GM19025 (cell line): ENCODE results near the gene XRN2.
"Not testable (repeated sequence)": the region's sequence is repeated elsewhere in the genome, so short reads cannot be mapped to it uniquely, and the experiment has no call there.

Source experiments
- ATAC-seq: cut with Tn5 transposase; IDR thresholded peaks from one replicate; pipeline ENCODE4 v1.9.1; 2021; ENCODE audit warnings: mild to moderate bottlenecking, low read depth, moderate library complexity; ENCODE audit not compliant: unreplicated experiment

XRN2 gene

GRCh38 chr20:21342656-21343345, 39.7 kb downstream of the XRN2 start:
- ATAC-seq: no peak

GRCh38 chr20:21344206-21344900, 41.2 kb downstream of the XRN2 start:
- no peak for ATAC-seq

DNA sequence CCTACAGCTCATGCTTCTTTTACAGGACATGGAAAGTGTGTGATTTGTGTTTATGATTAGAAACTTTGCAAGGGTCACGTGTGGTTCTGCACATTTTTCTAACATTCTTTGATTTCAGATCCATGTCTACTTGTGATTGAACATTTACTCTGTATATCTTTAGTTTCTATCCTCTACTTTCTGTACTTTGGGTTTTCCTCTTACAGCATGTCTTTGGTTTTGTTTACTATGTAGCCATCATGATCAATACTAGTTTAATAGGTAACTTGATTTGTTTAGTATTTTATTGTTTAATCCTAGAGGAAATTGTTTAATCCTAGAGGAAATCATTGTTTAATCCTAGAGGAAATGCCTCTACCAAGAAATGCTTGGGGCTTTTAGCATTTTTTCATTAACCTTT, 41.8 kb downstream of the XRN2 start:
- ATAC-seq: no peak

GRCh38 chr20:21352703-21353102, 49.6 kb downstream of the XRN2 start:
- no peak for ATAC-seq

DNA sequence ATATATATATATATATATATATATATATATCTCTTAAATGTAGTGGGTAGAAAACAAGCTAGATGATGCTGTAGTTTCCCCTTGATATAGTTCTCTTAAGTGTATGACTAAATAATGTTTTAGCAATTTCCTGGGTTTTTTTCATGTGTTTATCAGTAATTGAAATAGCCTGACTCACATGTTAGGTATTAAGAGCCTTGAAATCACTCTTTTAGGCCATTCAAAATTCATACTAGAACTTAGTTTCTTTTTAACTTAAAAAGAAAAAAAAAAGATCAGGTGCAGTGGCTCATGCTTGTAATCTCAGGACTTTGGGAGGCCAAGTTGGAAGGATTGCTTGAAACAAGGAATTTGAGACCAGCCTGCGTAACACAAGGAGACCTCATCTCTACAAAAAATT, 50.1 kb downstream of the XRN2 start:
- no peak for ATAC-seq

DNA sequence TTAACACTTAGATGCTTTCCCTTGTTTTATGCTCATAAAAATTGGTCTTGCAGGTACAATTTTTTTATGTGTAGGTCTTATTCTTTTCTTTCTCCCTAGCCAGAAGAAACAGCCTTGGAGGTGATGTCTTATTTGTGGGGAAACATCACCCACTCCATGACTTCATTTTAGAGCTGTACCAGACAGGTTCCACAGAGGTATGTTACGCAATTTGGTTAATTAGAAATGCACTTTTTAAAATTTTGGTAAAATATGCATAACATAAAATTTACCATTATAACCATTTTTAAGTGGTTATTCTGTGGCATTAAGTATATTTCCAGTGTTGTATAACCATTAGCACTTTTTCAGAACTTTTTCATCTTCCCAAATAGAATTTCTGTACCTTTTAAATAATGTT, 52.9 kb downstream of the XRN2 start:
- ATAC-seq: no peak

- ATAC-seq: no peak
These were observed 53.3 kb downstream of the XRN2 start for GRCh38 chr20:21356386-21356785.

DNA sequence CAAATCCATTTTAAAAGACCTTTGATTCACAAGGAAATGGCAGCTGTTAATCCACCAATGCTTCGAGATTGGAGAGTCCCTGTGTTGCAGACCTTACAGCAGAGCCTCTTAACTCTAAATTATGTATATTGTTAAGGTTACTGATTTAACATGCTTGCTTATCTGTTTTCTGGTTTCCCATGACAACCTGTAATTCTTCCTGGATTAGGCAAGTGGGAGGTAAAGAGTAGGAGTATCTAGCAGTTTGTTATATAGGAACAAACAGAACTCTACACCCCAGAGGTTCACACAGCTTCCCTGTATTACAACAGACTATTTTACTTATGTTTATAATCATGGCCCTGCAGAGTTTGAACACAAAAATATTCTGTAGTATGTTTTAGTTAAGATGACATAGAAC, 54.7 kb downstream of the XRN2 start:
- no peak for ATAC-seq

DNA sequence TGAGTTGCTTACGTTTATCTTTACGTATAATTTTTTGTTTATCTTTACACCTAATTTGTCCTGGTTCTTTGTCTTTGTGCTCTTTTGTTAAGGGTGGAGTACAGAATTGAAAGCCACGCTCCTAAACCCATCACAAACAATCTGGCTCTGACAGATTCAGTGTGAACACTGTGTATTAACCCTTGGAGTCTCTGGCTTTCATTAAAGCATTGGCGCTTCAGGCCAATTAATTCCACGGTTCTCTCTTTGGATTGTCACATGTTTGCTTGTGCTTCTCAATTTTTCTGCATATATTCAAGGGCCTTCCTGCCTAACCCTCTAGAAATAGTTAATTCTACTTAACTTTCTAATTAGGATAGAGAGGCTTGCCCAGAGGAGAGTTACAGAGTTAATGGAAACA, 55.6 kb downstream of the XRN2 start:
- ATAC-seq: no peak

DNA sequence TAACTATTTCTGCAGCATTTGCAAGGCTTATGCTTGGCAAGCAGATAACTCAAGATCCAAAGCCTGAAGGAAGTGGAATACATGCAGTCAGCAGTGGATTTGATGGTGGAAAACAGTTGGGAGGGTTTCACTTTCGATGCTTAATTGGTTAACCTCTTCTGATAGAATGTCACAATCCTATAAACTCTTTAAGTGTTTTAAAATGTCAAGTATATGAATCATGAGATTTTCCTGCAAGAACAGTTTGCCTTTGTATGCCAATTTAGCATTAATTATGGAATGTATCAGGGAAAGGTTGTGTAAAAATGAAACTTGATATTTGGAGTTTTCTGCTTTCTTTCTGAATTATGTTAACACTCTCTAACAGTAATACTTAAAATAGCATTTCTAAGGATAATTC, 57.6 kb downstream of the XRN2 start:
- no peak for ATAC-seq

DNA sequence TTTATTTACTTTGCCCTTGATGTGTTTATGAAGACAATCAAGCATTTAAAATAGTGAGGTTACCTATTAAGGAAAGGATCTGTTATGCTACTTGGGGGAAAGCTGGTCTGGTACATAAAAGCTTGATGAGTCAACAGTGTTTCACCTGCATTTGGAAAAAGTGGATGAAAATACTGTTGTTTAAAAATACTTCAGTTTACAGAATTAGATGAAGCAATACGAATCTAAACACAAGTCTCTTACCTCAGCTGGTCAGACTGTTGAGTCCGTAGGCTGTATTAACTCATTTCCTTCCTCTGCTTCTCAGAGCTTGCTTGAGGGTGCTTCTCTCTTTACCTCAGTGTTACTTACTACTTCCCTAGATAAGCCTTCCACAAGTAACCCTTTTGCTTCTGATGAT, 58.1 kb downstream of the XRN2 start:
- ATAC-seq: no peak

- ATAC-seq: no peak
These were observed 61.3 kb downstream of the XRN2 start for GRCh38 chr20:21364413-21364812.

GRCh38 chr20:21365771-21366170, 62.6 kb downstream of the XRN2 start:
- no peak for ATAC-seq

DNA sequence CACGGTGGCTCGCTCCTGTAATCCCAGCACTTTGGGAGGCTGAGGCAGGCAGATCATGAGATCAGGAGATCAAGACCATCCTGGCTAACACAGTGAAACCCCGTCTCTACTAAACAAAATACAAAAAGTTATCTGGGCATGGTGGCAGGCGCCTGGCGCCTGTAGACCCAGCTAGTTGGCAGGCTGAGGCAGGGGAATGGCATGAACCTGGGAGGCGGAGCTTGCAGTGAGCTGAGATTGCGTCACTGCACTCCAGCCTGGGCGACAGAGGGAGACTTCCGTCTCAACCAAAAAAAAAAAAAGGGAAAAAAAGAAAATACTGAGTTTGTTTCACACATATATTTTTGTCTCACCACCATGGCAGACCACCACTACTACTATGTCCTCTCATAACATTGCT, 63.1 kb downstream of the XRN2 start:
- not testable (repeated sequence) for ATAC-seq

DNA sequence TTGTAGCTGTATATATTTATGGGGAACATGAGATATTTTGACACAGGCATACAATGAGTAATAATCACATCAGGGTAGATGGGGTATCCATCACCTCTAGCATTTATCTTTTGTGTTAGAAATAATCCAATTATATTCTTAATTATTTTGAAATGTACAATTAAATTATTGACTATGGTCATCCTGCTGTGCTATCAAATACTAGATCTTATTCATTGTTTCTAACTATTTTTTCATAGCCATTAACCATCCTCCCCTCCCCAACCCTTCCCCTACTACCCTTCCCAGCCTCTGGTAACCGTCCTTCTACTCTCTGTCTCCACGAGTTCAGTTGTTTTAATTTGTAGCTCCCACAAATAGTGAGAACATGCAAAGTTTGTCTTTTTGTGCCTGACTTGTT, 65.7 kb downstream of the XRN2 start:
- no peak for ATAC-seq

GRCh38 chr20:21371193-21371592, 68.1 kb downstream of the XRN2 start:
- ATAC-seq: no peak

DNA sequence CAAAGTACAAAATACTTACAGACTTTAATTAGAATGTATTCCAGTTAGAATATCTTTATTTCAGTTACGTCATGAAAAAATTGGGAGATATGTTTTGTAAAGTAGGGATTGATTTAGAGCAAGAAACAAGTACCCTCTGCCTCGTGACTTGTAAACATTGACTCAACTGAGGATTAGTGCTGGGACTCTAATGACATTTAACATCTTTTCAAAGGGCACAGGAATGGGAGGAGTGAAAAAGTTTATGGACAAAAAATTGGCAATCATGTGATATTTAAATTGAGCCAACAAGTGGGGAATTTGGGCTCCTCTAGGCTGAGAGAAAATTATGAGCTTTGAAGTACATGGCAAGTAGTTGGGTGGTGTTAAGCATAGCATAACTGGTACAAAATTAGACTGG, 68.9 kb downstream of the XRN2 start:
- no peak for ATAC-seq

DNA sequence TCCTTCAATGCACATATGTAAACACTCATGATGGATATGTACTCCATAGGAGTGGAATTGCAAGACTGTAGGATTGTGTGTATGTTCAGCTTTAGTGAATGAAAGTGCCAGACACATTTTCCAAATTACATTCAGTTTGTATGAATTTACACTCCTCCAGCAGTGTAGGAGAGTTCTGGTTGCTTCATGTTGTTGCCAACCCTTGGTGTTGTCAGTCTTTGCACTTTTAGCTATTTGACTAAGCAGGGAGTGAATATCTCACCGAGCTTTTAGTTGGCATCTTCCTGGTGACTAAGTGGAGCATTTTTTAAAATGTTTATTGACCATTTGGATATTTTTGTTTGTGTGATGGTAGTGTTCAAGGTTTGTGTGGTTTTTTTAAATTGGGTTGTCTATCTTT, 70.3 kb downstream of the XRN2 start:
- no peak for ATAC-seq

- no peak for ATAC-seq
These were observed 73.5 kb downstream of the XRN2 start for GRCh38 chr20:21376626-21377025.

GRCh38 chr20:21377701-21378100, 74.6 kb downstream of the XRN2 start:
- ATAC-seq: no peak

DNA sequence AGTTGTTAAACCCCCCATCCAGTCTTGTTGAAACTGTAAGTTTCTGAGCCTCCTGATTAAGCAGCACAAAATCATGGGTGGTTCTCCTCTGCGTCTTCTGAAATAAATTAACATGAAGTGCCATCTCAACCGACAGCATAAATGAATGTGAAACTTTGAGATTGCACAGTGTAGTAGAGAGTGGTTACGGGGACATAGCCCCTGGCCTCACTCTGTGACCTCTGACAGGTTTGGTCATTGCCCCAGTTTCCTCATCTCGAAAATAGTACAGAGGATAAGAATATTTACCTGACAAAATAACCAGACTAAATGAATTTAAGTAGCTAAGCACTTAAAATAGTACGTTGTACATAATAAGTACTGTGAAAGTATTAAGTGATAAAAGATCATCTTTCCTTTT, 75.1 kb downstream of the XRN2 start:
- ATAC-seq: no peak

DNA sequence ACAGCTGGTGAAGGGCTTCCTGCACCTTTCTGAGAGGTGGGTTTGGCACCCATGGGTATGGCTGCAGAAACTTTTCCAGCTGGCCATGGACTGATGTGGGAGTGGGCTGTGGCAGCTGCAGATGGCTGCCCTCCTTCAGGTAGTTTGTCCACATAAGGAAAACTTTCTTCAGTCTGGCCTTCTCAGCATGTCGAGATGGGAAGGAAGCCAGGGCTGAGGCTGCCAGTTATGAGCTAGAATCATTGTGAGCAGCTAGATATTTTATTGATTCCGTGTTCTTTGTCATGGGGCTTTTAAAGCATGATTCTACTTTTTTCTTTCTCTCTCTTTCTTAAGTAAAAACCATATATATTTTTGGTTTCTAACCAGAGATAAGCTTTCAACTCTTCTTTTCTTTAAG, 77.6 kb downstream of the XRN2 start:
- no peak for ATAC-seq
